ENCODE measurements around the gene C16orf78.
"Not testable (repeated sequence)": the region's sequence is repeated elsewhere in the genome, so short reads cannot be mapped to it uniquely, and the experiment has no call there.

The C16orf78 gene

DNA sequence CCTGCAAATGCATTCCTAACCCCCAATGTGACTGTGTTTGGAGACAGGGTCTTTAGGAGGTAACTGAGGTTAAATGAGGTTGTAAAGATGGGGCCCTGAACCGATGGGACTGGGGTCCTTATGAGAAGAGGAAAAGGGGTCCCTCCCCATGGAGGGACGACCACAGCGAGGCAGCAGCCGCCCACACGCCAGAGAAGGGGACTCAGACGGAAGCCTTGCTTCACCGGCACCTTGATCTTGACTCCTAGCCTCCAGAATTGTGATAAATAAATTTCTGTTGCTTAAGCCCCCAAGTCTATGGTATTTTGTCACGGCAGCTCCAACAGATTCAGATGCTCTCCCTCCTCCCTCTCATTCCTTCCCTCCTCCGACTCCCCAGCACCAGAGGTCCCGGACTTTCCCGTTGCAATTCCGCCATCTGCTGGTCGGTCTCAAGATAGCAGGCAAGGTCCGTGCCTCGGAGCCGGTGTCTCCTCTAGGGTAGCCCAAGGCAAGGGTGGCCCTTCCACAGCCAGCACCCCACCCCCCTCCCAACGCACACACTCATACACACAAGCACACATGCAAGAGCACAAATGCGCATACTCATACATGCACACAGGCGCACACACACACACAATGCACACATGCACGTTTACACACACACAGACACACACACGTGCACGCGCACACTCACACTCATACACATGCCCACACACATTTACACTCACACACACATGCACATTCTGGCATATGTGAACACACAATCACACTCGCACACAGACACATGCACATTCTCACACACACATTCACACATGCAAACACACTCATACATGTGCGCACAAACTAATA is 23.1 kb upstream of the C16orf78 start:
- DNase-seq, result no peak

DNA sequence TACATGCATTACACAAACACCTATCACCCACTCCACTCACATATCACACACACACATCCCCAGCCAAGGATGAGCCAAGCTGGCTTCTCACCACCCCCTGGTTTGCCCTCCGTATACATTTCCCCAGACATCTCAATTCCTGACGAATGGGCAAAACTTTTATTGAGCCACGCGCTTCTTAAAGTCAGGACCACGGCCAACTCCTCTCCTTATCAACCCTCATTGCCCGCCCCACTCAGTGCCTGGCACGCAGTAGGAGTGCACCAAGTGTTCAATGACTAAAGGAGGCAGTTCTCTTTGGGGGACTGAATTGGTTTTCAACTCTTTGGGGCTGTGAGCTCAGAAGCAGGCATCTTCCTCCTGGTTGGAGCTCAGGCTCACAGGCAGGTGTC is 22.5 kb upstream of the C16orf78 start:
- DNase-seq, result no peak

DNA sequence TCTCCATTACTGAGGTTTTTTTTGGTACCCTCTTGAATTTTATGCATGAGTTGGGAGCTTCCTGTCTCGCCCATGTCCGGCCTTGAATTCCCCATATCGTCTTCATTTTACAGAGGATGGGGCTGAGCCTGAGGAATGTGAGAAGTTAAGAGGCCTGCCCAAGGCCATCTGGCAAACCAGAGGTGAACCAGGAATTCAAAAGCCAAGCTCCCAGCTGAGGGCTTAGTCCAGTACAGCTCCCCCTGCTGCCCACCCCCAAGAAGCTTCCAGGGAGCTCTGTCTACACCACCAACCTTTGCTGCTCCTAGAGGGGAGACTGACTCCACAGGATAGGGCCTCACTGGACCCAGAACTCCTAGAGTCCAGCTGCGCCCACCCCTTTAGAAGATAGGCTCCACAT is 20.7 kb upstream of the C16orf78 start:
- DNase-seq, result no peak

DNA sequence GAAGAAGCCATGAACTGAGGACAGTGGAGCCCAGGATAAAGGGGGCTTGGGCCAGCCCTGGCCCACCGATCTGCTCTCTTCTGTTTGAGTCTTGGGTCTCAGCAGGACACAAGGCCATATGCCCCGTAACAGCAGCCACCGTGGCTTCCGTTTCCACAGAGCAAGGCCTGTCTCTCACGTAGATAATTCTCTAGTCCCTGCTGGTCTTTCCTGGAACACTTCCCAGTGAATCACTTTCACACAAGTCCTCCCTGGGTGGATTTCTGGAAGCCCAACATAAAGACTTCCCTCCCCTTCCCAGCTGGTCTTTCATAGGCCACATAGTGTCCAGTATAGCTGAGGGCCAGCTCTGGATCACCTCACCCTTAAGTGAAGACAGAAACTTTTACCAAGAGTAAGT is 19.9 kb upstream of the C16orf78 start:
- no peak for DNase-seq

DNA sequence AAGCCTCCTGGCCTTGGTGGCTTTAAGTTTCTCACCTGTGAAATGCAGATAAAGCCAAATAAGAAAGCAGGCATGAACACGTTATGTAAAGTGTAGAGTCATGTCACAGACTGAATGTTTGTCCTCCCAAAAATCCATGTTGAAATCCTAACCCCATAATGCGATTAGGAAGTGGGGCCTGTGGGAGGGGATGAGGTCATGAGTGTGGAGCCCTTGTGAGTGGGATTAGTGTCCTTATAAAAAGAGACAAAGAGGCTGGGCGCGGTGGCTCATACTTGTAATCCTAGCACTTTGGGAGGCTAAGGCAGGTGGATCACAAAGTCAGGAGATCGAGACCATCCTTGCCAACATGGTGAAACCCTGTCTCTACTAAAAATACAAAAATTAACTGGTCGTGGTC is 19.5 kb upstream of the C16orf78 start:
- DNase-seq, result no peak

DNA sequence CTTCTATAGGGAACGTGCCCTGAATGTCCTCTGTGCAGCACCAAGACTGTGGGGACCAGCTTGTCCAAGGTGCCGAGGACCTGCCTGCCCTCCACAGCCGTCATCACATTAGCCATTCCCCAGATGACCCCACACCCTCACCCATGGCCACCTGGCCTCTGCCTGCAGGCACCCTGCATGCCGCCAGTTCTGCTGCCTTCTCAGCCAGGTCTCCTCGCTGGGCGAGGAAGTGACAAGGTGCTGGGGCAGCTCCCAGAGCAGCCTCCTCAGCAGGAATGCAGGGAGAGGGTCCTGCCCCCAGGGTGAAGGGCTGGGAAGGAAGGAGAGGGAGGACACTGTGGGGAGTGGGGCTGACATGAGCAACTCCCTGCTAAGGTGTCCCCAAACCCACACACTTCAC is 18.6 kb upstream of the C16orf78 start:
- DNase-seq, result no peak

DNA sequence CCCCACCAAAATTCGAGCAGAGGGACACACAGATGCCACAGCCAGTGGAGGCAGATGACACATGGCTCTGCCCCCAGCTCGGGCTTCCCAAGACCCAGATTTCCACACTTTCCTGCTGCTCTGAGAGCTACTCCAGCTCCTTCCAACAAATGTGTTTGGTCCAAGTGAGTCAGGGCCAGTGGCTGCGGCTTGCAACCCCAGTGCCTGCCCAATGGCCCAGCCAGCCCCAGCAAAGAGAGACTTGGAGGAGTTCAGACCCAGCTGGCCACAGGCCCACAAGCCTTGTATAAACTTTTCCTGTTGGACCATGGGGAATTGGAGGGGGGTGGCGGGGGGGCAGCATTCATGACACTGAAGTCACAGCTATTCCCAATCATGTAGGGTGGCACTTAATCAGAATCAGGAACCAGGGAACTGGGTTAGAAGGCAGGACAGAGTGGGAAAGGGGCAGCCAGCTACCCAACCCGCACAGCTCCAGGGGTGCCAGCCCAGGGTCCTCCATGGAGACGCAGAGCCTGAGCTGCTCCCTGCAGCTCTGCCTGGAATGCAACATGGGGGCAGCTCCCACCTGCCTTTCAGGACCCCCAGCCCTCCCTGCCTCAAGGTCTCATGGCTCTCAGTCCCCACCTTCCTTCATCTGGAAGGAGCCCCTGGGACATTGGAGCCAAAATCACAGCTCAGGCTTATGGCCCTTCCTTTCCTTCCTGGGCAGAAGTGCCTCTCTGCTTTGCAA is 17.5 kb upstream of the C16orf78 start:
- no peak for DNase-seq

DNA sequence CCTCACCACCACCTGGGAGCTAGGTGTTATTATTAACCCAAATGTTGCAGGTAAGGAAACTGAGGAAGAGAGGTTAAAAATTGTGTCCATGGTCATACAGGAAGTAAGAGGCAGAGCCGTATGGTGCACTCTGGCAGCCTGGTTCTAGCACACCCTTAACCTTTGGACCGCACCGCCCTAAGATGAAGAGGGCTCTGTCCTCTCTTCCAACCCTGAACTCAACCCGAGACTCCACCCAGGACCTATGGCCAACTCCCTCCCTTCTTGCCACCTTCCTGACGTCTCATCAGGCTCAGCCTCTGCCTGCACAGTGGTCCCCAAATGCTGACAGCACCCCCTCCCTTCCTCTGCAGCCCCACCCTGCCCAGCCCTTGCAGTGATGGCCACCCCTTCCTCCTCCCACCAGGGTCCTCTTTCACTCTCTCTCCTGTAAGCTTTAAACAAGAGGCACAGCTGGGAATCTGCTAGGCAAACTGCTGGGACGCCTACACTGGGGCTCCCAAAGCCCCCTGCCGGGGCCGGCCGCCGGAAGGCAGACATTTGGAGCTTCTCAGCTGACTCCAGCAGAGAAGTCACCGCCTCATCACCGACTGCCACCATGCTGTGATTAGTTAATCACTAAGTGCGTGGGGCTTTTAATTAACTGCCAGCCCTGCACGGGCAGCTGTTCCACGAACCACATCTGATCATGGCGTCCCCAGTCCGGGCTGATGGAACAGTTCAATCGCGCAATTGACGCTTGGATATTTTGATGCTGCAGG is 16.7 kb upstream of the C16orf78 start:
- no peak for DNase-seq

DNA sequence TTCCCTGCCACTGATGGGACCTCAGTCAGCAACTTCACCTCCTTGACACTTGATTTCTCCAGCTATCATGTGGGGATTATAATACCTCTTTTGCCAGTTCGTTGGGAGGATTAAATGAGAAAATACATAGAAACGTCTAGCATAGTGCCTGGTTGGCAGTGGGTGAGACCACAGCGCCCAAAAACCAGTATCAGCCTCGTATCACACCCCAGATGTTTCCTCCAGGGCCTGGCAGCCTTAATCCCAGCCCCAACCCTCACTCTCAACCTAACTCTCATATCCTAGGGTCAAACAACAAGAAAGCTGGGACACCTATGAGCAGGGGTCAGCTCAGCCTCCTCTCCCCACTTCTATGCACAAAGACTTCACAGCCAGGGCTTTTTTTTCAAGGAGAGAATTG is 14.0 kb upstream of the C16orf78 start:
- no peak for DNase-seq

DNA sequence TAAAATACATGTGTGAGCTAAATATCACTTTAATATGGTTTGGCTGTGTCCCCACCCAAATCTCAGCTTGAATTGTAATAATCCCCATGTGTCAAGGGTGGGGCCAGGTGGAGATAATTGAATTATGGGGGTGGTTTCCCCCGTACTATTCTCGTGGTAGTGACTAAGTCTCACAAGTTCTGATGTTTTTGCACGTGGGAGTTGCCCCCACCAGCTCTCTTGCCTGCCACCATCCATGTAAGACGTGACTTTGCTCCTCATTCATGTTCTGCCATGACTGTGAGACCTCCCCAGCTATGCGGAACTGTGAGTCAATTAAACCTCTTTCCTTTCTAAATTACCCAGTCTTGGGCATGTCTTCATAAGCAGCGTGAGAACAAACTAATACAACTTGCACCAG is 11.9 kb upstream of the C16orf78 start:
- DNase-seq, result not testable (repeated sequence)

DNA sequence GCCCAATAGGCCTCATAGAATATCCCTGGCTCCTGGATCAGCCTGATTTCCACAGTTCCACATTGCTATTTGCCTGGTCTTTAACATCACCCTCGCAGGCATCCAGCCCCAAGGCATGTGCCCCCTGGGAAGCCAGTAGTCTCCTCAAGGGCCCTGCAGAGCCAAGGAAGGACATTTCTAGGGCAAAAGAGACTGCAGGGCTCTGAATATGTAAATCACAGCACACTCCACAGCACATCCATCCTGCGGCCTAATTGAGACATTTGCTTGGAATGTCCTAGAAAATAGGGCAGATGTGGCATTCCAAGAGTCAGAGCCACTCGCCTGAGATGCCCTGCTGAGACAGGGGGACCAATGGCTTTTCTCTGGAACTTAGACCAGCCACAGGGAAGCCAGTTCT is 11.4 kb upstream of the C16orf78 start:
- no peak for DNase-seq

DNA sequence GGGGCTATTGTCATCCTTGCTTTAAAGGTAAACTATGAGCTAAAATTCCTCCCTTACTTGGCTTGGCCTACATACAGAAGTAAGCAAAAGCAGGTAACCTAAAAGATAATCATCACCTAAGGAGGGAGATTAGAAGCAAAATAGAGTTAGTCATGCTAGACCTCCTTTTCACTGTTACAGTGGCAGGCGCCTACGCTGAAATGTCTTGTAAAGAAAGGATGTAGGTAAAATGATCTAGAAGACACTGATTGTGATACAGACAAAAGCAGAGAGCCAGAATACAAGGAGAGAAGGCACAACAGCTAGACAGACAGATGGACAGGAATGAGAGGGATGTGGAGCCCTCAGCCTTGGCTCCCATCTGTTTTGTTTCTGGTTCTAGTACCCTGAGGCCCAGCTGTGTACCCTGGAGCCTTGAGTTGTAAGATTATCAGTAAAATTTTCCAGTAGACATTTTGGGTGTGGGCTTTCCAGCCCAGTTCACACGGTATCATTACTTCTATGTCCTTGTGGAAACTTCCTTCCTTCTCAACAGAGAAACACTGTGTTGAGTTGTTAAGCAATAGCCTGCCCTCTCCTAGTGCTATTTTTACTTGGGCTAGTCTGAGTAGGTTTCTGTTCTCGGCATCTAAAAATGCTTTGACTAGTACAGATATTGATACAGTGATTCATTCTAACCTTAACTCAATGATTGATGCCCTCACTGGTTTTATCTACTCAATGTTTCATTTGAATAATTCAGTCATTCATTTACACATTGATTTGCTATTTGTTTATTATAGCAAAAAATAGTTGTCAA is 7.7 kb upstream of the C16orf78 start:
- DNase-seq, result no peak

DNA sequence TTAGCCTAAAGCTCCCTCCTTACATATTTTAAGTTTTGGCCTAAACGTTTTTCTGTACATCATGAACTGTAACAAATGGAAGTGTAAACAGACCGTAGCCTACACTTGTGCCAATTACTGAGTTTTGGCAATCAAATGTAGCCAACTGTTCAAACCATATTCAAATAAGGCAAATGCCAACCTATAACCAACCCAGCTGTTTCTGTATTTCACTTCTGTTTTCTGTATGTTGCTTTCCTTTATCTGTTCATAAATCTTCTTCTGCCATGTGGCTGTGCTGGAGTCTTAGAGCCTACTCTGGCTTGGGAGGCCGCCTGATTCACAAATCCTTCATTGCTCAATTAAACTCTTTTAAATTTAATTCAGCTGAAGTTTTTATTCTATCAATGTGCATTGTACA is 6.9 kb upstream of the C16orf78 start:
- no peak for DNase-seq

DNA sequence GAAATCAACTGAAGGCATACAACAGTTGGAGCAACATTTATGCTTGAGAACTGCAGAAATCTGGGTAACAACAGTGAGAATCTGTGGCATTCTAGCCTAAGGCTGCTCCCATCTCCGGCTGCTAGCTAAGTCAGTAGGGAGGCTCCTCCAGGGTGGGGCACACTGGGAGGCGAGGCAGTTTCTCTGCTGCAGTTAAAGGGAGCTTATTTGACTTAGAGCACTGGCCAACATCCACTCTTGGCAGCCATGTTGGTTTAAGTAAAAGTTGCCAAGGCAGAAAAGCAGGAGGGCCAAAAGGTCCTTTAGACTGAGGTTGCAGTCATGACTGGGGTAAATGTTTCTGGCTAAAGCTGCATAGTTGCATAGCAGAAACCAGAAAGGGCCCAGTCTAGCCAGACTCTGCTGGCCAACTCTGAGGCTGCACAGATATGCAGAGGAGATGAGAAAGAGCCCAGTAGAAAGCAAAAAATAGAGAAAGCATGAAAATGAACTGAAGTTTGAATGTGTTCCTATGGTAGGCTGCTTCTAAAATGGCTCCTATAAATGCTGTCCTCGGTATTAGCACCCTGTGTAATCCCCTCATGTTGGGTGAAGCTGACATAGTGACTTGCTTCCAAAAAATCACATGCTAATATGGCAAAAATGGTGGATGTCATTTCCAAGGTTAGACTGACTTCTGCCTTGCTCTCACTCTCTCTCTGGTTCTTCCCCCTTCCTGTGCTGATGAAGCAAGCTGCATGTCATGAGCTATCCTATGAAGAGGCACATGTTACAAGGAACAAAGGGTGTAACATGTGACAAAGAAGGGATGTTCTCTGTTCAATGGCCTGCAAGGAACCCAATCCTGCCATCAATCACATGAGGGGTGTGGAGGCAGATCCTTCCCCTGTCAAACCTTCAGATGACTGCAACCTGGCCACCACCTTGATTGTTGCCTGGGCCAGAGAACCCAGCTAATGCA is 3.7 kb upstream of the C16orf78 start:
- DNase-seq, result no peak

DNA sequence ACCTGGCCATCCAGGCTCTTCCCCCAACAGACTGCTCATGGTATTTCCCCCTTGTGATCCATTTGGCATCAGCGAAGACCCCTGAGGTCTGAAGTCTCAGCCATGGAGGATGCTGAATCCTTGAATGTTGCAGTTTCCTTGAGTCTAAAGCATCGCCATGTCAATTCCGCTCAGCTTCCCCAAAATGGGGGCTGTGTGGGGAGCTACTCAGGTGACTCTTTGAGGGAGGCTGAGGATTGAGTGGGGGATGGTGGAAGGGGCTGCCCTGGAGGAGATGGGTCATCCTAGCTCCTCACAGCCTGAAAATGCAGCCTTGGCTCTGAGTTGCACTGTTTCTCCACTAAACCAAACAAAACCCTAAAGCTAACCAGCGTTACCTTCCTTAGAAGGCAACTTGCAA is 2.6 kb downstream of the C16orf78 start:
- DNase-seq, result no peak

DNA sequence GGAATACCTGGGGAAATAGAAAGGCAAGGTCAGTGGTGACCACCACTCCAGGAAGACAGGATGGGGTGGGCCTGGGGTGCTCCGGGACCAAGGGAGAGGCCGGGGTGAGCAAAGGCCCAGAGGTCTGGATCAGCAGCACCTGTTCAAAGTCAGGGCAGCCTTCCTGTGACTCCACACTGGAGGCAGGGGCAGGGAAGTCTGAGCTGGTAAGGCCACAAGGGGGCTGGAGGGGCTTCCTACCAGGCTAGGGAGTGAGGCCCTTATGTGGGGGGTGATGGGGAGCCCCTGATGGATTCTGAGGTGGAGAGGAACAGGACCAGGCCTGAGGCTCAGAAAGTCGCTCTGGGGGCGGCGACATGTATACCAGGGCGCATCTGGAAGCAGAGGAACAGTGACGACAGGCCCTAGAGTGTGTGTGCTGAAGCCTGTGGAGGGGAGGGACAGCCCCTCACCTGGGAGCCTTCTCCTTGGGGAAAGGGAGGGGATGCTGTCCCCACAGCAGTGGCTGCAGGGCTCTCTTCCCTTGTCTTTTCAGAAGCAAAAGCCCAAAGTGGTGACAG is 3.7 kb downstream of the C16orf78 start:
- DNase-seq, result no peak

DNA sequence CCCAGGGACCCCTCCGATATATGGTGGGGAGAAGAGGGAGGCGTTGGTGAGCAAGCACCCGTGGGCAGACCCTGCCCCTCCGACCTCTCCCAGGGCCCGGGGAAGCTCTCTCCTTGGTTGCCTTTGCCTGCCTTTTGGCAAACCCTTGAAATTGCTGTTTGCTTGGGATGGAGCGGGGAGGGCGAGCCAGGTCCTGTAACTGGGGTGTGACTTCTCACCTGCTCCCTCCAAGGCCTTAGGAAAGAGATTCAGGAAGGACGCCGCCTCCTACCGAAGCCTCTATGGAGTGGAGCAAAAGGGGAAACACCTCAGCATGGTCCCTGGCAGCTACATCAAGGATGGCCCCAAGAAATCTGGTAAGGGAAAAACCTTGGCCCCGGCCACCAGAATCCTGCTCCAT is 4.6 kb downstream of the C16orf78 start:
- DNase-seq, result no peak

DNA sequence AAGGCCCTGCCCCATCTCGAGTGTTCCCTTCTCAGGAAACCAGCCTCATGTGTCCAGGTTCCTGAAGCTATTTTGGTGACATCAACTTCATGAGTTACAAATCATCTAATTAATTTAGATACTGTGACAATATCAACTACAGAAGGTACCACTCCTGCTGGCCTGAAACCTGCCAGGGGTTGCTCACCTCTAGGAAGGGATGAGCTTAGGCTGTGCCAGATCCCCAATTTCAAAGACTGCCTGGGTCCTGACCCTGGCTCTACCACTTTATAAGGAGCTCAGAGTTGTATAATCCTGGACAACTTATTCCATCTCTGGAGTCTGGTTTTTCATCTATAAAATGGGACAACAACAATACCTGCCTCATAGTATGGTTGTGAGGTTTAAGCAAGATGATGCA is 5.2 kb downstream of the C16orf78 start:
- DNase-seq, result no peak

DNA sequence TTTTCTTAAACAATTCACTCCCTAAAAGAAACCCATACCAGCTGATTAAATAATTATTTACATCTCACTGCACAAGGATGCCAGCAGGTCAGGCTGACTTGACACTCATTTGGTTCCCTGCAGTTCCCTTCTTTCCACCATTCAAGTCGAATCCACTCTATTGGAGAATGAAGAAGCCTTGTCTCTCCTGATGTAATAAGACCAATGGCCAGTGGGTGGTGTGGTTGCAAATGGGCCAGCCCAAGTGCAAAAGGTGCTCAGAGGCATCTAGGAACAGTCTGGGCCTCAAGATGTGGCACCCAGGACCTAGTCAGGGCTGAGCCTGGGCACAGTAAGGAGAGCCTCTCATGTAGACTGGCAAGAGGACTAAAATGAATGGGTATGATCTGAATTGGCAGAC is 9.3 kb downstream of the C16orf78 start:
- no peak for DNase-seq

DNA sequence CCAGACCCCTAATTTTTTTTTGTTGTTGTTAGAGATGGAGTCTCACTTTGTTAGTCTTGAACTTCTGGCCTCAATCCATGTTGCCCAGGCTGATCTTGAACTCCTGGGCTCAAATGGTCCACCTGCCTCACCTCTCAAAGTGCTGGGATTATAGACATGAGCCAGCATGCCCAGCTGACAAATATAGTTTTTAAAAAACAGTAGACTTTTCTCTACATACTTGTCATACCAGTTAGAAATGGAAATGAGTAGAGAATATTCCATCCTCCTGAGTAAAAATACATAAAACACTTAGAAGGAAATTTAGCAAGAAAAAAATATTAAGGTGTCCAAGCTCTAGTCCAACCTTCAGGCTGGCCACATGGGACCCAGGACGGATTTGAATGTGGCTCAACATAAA is 21.4 kb downstream of the C16orf78 start:
- no peak for DNase-seq

DNA sequence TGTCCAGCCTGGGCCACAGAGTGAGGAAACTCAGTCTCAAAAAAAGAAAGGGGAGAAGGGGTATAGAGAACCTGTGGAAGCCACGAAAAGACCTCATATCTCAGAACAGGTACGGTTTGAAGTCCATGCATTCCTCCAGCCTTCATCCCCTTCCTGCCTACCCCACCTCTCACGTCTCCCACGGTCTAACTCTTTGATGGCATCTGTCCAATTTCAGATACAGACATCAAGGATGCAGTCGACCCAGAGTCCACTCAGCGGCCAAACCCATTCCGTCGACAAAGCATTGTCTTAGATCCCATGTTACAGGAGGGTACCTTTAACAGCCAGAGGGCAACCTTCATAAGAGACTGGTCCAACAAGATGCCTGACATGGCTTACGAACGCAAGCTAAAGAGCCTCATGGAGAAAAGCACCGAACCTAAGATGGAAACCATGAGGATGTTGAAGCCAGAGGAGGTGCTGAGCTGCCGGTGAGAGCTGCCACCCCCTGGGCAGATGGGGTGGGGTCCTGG is 22.7 kb downstream of the C16orf78 start:
- no peak for DNase-seq
